Left hindlimb (tissue), 1 donor: ENCODE measurements around the gene AZU1.

ENCODE experiments used
- DNase-seq: peaks from one replicate; pipeline ENCODE4 v3.0.0-alpha.2; 2018

AZU1 gene

GRCh38 chr19:855566-856120, 28.0 kb downstream of the AZU1 start:
- DNase-seq, result no peak

- DNase-seq, result no peak
Measured at GRCh38 chr19:858284-858683, 30.6 kb downstream of the AZU1 start.

- no peak for DNase-seq
Measured at GRCh38 chr19:858868-859843, 31.5 kb downstream of the AZU1 start, which contains the start of gene CFD. Gene CFD (plus strand): TSS chr19:859664. CDS start chr19:859690, 26 bp downstream.

GRCh38 chr19:861141-861755, 33.6 kb downstream of the AZU1 start:
- DNase-seq, result no peak

- DNase-seq, result no peak
Measured at GRCh38 chr19:861756-862580, 34.3 kb downstream of the AZU1 start.

- DNase-seq, result no peak
Measured at GRCh38 chr19:862581-863314, 35.1 kb downstream of the AZU1 start.

GRCh38 chr19:863315-863620, 35.6 kb downstream of the AZU1 start:
- no peak for DNase-seq

- no peak for DNase-seq
Measured at GRCh38 chr19:866769-867300, 39.2 kb downstream of the AZU1 start.

GRCh38 chr19:867301-867793, 39.7 kb downstream of the AZU1 start:
- DNase-seq, result no peak

- DNase-seq, result no peak
Measured at GRCh38 chr19:867855-868457, 40.3 kb downstream of the AZU1 start.

- no peak for DNase-seq
Measured at GRCh38 chr19:868458-869244, 41.0 kb downstream of the AZU1 start.

- peak; percentile 70 for DNase-seq
Measured at GRCh38 chr19:869245-870177, 41.9 kb downstream of the AZU1 start.

GRCh38 chr19:870314-870713, 42.7 kb downstream of the AZU1 start:
- no peak for DNase-seq

- DNase-seq, result no peak
Measured at GRCh38 chr19:870963-871401, 43.3 kb downstream of the AZU1 start.

- DNase-seq, result no peak
Measured at GRCh38 chr19:871446-872265, 44.0 kb downstream of the AZU1 start.

GRCh38 chr19:872266-872951, 44.8 kb downstream of the AZU1 start:
- no peak for DNase-seq

- DNase-seq, result no peak
Measured at GRCh38 chr19:873084-873483, 45.4 kb downstream of the AZU1 start.

- DNase-seq, result no peak
Measured at GRCh38 chr19:873561-874041, 46.0 kb downstream of the AZU1 start.
